Activated naive CD8-positive, alpha-beta T cell treated with anti-CD3 and anti-CD28 coated beads, Interleukin-2, amount 50 U/mL, for 24 hours (primary cell): ENCODE measurements around the gene RWDD3.

ENCODE experiments used
- ATAC-seq: fragments of 150-1000 bp; cut with Tn5 transposase; one replicate; pipeline ENCODE4 v1.10.0; 2021
- DNase-seq: peaks from one replicate; pipeline ENCODE4 v3.0.0; 2021
- H3K27ac Mint-ChIP-seq: one replicate; pipeline ENCODE4 v1.8.0; 2021; ENCODE audit warnings: mild to moderate bottlenecking, mixed read lengths
- H3K27me3 Mint-ChIP-seq: one replicate; pipeline ENCODE4 v1.8.0; 2021; ENCODE audit warnings: mixed read lengths
- H3K36me3 Mint-ChIP-seq: one replicate; pipeline ENCODE4 v1.8.0; 2021; ENCODE audit warnings: low read depth, mixed read lengths
- H3K4me1 Mint-ChIP-seq: one replicate; pipeline ENCODE4 v1.8.0; 2021; ENCODE audit warnings: mixed read lengths
- H3K4me3 Mint-ChIP-seq: one replicate; pipeline ENCODE4 v1.8.0; 2021; ENCODE audit warnings: mild to moderate bottlenecking, moderate library complexity, mixed read lengths
- H3K9me3 Mint-ChIP-seq: one replicate; pipeline ENCODE4 v1.8.0; 2021; ENCODE audit warnings: mixed read lengths

RWDD3 gene

DNA sequence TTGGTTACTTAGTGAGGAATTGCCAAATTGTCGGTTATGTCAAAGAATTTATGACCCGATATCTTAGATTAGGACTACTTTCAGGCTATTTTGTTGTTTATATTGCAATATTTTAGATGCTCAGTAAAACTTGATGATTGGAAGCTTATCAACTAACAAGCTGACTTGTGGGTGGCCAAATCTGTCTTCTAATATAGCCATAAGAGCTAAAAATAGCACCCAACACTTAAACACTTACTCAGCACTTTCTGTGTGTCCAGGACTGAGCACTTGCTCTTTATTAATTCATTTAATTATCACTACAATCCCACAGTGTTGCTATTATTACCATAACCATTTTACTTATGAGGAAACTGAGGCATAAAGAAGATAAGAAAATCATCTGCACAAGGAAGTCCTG, 50.4 kb downstream of the RWDD3 start:
- ATAC-seq (no peak), DNase-seq (no peak)
- no peak overlapping the region for H3K27ac Mint-ChIP-seq
- no peaks in the 10 kb centered on the region for H3K9me3 Mint-ChIP-seq
- H3K4me1 Mint-ChIP-seq, result no peaks in the 10 kb centered on the region
- peaks cover 4% of the 10 kb centered on the region for H3K27me3 Mint-ChIP-seq
- H3K4me3 Mint-ChIP-seq, result no peak overlapping the region
- no peaks in the 10 kb centered on the region for H3K36me3 Mint-ChIP-seq

DNA sequence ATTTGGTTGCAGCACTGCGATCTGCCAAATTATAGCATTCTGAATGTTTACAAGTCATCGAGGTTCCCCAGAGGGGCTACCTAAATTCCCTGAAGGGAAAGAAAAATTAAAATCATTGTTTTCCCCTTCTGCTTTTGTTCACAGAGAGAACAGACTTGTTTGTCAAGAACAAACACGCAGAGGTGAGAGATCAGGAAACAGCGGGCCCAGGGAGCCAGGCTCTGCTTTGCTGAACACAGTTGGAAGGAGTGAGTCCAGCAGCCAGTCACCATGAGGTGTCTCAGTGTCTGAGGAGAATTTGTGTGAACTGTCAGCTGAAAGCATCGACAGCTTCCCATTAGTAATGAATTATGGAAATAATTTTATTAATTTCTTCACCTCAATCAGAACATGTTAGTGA, 52.5 kb downstream of the RWDD3 start:
- Mint-ChIP-seq H3K9me3 (no peaks in the 10 kb centered on the region), H3K4me3 (no peak overlapping the region), H3K4me1 (no peaks in the 10 kb centered on the region), H3K27ac (no peak overlapping the region), H3K36me3 (no peaks in the 10 kb centered on the region), H3K27me3 (no peaks in the 10 kb centered on the region)
- no peak for DNase-seq
- no peak for ATAC-seq

- Mint-ChIP-seq H3K9me3 (no peaks in the 10 kb centered on the region), H3K27me3 (no peaks in the 10 kb centered on the region), H3K36me3 (no peaks in the 10 kb centered on the region), H3K4me3 (no peak overlapping the region), H3K4me1 (no peaks in the 10 kb centered on the region), H3K27ac (no peak overlapping the region)
- ATAC-seq, result no peak
- DNase-seq, result no peak
Measured at GRCh38 chr1:95287081-95287480, 53.1 kb downstream of the RWDD3 start.

DNA sequence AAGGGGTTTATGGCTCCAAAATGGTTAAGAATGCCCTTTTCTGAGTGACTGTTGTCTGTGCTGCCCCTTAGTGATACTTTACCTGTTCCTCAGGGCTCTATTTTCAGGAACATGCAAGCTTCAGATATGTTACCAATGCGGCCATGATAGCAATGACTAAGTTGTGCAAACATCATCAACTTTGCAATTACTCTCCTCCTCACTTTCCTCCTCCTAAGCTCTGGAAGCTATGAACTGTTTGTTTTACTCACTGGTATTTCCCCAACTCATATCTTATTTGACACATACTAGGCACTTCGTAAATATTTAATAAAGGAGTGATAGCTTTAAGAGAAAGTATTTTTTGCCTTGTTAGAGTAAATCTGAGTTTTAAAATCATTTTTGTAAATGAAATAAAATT, 53.8 kb downstream of the RWDD3 start:
- Mint-ChIP-seq H3K9me3 (no peaks in the 10 kb centered on the region), H3K4me3 (no peak overlapping the region), H3K27me3 (no peaks in the 10 kb centered on the region), H3K4me1 (no peaks in the 10 kb centered on the region), H3K36me3 (no peaks in the 10 kb centered on the region), H3K27ac (no peak overlapping the region)
- ATAC-seq, result no peak
- DNase-seq, result no peak
